ENCODE measurements around the gene SFMBT2.
A peak's percentile ranks its signal among the peaks of the same experiment; 100 is the strongest.

Gene SFMBT2

DNA sequence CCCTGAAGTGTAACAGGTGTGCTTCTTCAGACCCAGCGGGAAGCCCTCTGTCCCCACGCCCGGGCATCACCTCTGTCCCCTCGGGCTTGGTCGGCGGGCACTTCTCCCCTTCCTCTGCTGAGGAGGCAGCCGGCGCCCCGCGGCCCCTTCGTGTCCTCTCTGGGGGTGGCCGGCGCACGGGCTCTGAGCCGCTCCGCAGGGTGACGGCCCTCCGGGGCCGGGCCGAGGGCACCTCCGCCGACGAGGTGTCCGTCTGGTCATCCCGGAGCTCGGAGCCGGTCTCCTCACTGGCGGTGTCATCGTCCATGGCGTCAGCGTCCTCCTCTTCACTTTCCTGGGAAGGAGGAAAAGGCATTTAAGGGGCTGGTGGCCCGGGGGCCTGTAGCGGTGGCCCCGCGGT is 239.0 kb downstream of the SFMBT2 start:
- no peak overlapping the region for H3K4ac ChIP-seq (ENCODE audit: low read depth, low read length)
- no peak overlapping the region for H3K18ac ChIP-seq (ENCODE audit: low read length)
- H3K4me2 ChIP-seq (ENCODE audit: low read length): no peak overlapping the region
- no peaks in the 10 kb centered on the region for H3K79me2 ChIP-seq (ENCODE audit: control insufficient read depth, insufficient read depth, low read length, poor library complexity)
- no peak overlapping the region for H4K91ac ChIP-seq (ENCODE audit: low read depth, low read length)
- H2AK5ac ChIP-seq (ENCODE audit: low read length): no peak overlapping the region
- H2BK12ac ChIP-seq (ENCODE audit: low read length): no peak overlapping the region
- H3K79me1 ChIP-seq (ENCODE audit: low read length): no peaks in the 10 kb centered on the region
- no peaks in the 10 kb centered on the region for H3K27me3 ChIP-seq (ENCODE audit: insufficient read depth, low read length)
- no peaks in the 10 kb centered on the region for H3K4me1 ChIP-seq (ENCODE audit: control insufficient read depth in 1 of 2, insufficient read depth in 2 of 2, low read length in 2 of 2)
- H4K12ac ChIP-seq (ENCODE audit: low read depth, low read length): no peak overlapping the region
- H3K9me3 ChIP-seq (ENCODE audit: insufficient read depth, low read depth, low read length): peaks cover 3% of the 10 kb centered on the region
- no peak overlapping the region for H2BK5ac ChIP-seq (ENCODE audit: low read depth, low read length, poor library complexity)
- H2BK120ac ChIP-seq (ENCODE audit: insufficient read depth, low read length, poor library complexity): no peak overlapping the region
- H3K9ac ChIP-seq (ENCODE audit: low read length): no peak overlapping the region
- no peak overlapping the region for H3K27ac ChIP-seq (ENCODE audit: low read depth, low read length)
- DNase-seq: no peak
- H4K8ac ChIP-seq (ENCODE audit: low read depth, low read length): no peak overlapping the region
- no peak overlapping the region for H3K14ac ChIP-seq (ENCODE audit: low read length)
- peaks cover 11 to 18% of the 10 kb centered on the region in 2 experiments for H3K36me3 ChIP-seq (ENCODE audit: control insufficient read depth in 1 of 2, insufficient read depth in 2 of 2, low read length in 2 of 2)
- no CpG with 5 or more reads among the region's 35 CpGs for WGBS (ENCODE audit: extremely low coverage, insufficient coverage, insufficient read length)
- H3K4me3 ChIP-seq (ENCODE audit: low read depth, low read length): no peak overlapping the region
- no peak overlapping the region for H2AFZ ChIP-seq (ENCODE audit: insufficient read depth, low read length, poor library complexity)
- no peak overlapping the region for H3K23ac ChIP-seq (ENCODE audit: low read length)

DNA sequence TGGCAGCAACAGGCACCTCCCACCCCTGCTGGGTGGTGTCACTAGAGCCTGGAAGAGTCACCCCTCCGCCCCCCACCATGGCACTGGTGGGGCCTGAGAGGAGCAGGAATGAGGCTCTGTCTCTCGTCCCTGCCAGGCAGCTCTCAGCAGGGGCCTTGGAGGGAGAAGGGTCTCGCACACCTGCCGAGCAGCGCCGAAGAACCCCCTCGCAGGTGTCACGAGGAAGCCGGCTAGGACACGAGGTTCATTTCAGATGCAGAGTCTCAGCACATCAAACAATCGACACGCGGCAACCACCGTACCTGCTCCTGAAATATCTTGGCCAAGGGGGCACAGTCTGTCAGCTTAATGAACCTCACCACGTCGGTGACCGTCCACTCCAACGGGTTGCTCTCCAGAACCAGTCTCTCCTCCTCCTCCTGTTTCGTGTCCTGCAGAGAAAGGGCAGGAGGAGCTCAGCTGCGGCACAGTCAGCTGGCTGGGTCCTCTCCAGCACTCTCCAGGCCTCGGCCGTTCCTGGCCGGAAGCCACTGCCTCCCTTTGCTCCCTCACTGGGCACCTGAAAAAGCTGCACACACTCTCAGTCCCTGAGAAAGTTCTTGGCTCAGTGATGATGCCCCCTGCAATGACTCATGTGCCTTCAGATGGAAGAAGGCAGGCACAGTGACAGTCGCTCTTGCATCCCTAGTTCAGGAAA is 240.1 kb downstream of the SFMBT2 start:
- Histone ChIP-seq H3K36me3 (ENCODE audit: control insufficient read depth in 1 of 2, insufficient read depth in 2 of 2, low read length in 2 of 2) (peaks cover 11 to 18% of the 10 kb centered on the region in 2 experiments), H3K27ac (ENCODE audit: low read depth, low read length) (no peak overlapping the region), H3K18ac (ENCODE audit: low read length) (no peak overlapping the region), H3K14ac (ENCODE audit: low read length) (no peak overlapping the region), H3K9ac (ENCODE audit: low read length) (no peak overlapping the region), H2BK12ac (ENCODE audit: low read length) (no peak overlapping the region), H3K4ac (ENCODE audit: low read depth, low read length) (no peak overlapping the region), H3K27me3 (ENCODE audit: insufficient read depth, low read length) (no peaks in the 10 kb centered on the region), H2BK5ac (ENCODE audit: low read depth, low read length, poor library complexity) (no peak overlapping the region), H3K79me2 (ENCODE audit: control insufficient read depth, insufficient read depth, low read length, poor library complexity) (no peaks in the 10 kb centered on the region), H2AK5ac (ENCODE audit: low read length) (no peak overlapping the region), H4K8ac (ENCODE audit: low read depth, low read length) (no peak overlapping the region), H3K79me1 (ENCODE audit: low read length) (no peaks in the 10 kb centered on the region), H4K12ac (ENCODE audit: low read depth, low read length) (no peak overlapping the region), H3K23ac (ENCODE audit: low read length) (no peak overlapping the region), H2BK120ac (ENCODE audit: insufficient read depth, low read length, poor library complexity) (no peak overlapping the region), H4K91ac (ENCODE audit: low read depth, low read length) (no peak overlapping the region), H3K4me1 (ENCODE audit: control insufficient read depth in 1 of 2, insufficient read depth in 2 of 2, low read length in 2 of 2) (no peaks in the 10 kb centered on the region), H3K4me3 (ENCODE audit: low read depth, low read length) (no peak overlapping the region), H3K9me3 (ENCODE audit: insufficient read depth, low read depth, low read length) (peaks cover 2% of the 10 kb centered on the region), H3K4me2 (ENCODE audit: low read length) (no peak overlapping the region), H2AFZ (ENCODE audit: insufficient read depth, low read length, poor library complexity) (no peak overlapping the region)
- WGBS (ENCODE audit: extremely low coverage, insufficient coverage, insufficient read length): no CpG with 5 or more reads among the region's 24 CpGs
- DNase-seq: no peak

GRCh38 chr10:7168414-7168813 is 242.4 kb downstream of the SFMBT2 start:
- H4K12ac ChIP-seq (ENCODE audit: low read depth, low read length): no peak overlapping the region
- no peak overlapping the region for H2BK120ac ChIP-seq (ENCODE audit: insufficient read depth, low read length, poor library complexity)
- no peak overlapping the region for H4K91ac ChIP-seq (ENCODE audit: low read depth, low read length)
- no CpG with 5 or more reads among the region's 13 CpGs for WGBS (ENCODE audit: extremely low coverage, insufficient coverage, insufficient read length)
- no peak overlapping the region for H3K4ac ChIP-seq (ENCODE audit: low read depth, low read length)
- no peak overlapping the region for H3K27ac ChIP-seq (ENCODE audit: low read depth, low read length)
- peak overlapping the region; percentile 40 for H3K23ac ChIP-seq (ENCODE audit: low read length)
- H3K14ac ChIP-seq (ENCODE audit: low read length): no peak overlapping the region
- no peaks in the 10 kb centered on the region for H3K79me2 ChIP-seq (ENCODE audit: control insufficient read depth, insufficient read depth, low read length, poor library complexity)
- H2AK5ac ChIP-seq (ENCODE audit: low read length): no peak overlapping the region
- peak overlapping the region; percentile 16 for H3K4me3 ChIP-seq (ENCODE audit: low read depth, low read length)
- no peak overlapping the region for H2BK12ac ChIP-seq (ENCODE audit: low read length)
- DNase-seq: no peak
- H3K4me2 ChIP-seq (ENCODE audit: low read length): no peak overlapping the region
- H3K18ac ChIP-seq (ENCODE audit: low read length): no peak overlapping the region
- H3K27me3 ChIP-seq (ENCODE audit: insufficient read depth, low read length): no peaks in the 10 kb centered on the region
- no peaks in the 10 kb centered on the region for H3K79me1 ChIP-seq (ENCODE audit: low read length)
- no peak overlapping the region for H2AFZ ChIP-seq (ENCODE audit: insufficient read depth, low read length, poor library complexity)
- peaks cover 12 to 18% of the 10 kb centered on the region in 2 experiments for H3K36me3 ChIP-seq (ENCODE audit: control insufficient read depth in 1 of 2, insufficient read depth in 2 of 2, low read length in 2 of 2)
- no peak overlapping the region for H2BK5ac ChIP-seq (ENCODE audit: low read depth, low read length, poor library complexity)
- H4K8ac ChIP-seq (ENCODE audit: low read depth, low read length): no peak overlapping the region
- H3K4me1 ChIP-seq (ENCODE audit: control insufficient read depth in 1 of 2, insufficient read depth in 2 of 2, low read length in 2 of 2): no peaks in the 10 kb centered on the region
- peak overlapping the region; percentile 66 for H3K9ac ChIP-seq (ENCODE audit: low read length)
- H3K9me3 ChIP-seq (ENCODE audit: insufficient read depth, low read depth, low read length): peaks cover 2% of the 10 kb centered on the region

DNA sequence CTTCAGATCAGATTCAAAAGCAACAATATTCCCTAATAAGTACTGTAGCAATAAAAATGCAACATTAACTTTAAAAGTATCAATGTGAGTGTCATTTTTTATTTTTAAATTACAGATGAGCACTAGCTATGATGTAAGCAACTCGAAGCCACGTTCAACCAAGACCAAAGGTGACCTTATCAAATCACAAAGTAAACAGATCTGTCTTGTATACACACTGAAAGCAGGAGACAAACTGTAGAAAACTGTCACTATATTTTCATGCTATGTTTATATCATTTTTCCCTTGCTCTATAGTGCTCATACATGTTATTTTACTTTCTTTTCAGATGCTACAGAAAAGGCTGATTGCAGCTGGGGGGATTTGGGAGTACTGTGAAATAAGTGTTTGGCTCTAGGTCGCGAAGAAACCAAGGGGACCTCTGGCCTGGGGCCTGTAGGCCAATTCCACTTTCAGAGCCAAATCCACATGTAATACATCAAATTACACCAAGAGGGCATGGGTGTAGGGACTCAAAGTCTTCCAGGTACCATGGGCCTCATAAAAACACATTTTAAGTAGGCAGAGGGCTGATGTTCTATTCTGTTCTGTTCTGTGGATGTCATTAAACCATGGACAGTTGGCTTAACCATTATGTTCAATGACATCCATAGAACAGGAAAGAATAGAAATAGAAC is 245.2 kb downstream of the SFMBT2 start:
- Histone ChIP-seq H3K36me3 (ENCODE audit: control insufficient read depth in 1 of 2, insufficient read depth in 2 of 2, low read length in 2 of 2) (peaks cover 6 to 7% of the 10 kb centered on the region in 2 experiments), H3K79me1 (ENCODE audit: low read length) (no peaks in the 10 kb centered on the region), H3K4me1 (ENCODE audit: control insufficient read depth in 1 of 2, insufficient read depth in 2 of 2, low read length in 2 of 2) (no peaks in the 10 kb centered on the region), H3K9me3 (ENCODE audit: insufficient read depth, low read depth, low read length) (no peaks in the 10 kb centered on the region), H3K4me2 (ENCODE audit: low read length) (no peak overlapping the region), H4K8ac (ENCODE audit: low read depth, low read length) (no peak overlapping the region), H3K27me3 (ENCODE audit: insufficient read depth, low read length) (no peaks in the 10 kb centered on the region), H2BK120ac (ENCODE audit: insufficient read depth, low read length, poor library complexity) (no peak overlapping the region), H3K9ac (ENCODE audit: low read length) (no peak overlapping the region), H2BK5ac (ENCODE audit: low read depth, low read length, poor library complexity) (no peak overlapping the region), H3K27ac (ENCODE audit: low read depth, low read length) (no peak overlapping the region), H3K14ac (ENCODE audit: low read length) (no peak overlapping the region), H3K4ac (ENCODE audit: low read depth, low read length) (no peak overlapping the region), H2AFZ (ENCODE audit: insufficient read depth, low read length, poor library complexity) (no peak overlapping the region), H4K91ac (ENCODE audit: low read depth, low read length) (no peak overlapping the region), H2BK12ac (ENCODE audit: low read length) (no peak overlapping the region), H3K4me3 (ENCODE audit: low read depth, low read length) (no peak overlapping the region), H4K12ac (ENCODE audit: low read depth, low read length) (no peak overlapping the region), H2AK5ac (ENCODE audit: low read length) (no peak overlapping the region), H3K18ac (ENCODE audit: low read length) (no peak overlapping the region), H3K79me2 (ENCODE audit: control insufficient read depth, insufficient read depth, low read length, poor library complexity) (peaks cover 1% of the 10 kb centered on the region), H3K23ac (ENCODE audit: low read length) (no peak overlapping the region)
- no peak for DNase-seq
- WGBS (ENCODE audit: extremely low coverage, insufficient coverage, insufficient read length): no CpG with 5 or more reads among the region's 4 CpGs

Data from trophoblast cell (in vitro differentiated cells and primary cell).